Activated CD8-positive, alpha-beta T cell treated with anti-CD3 and anti-CD28 coated beads for 36 hours (primary cell): Measurements from ENCODE around the gene CLPTM1L. TPM values are rescaled to one million over a fixed set of nuclear protein-coding genes. Genes with fewer than 3 reads are reported as not detected.

Source experiments
- ATAC-seq: fragments of 200-7000 bp; cut with Tn5 transposase; one replicate; pipeline ENCODE4 v1.10.0; 2021; ENCODE audit warnings: mild to moderate bottlenecking, moderate library complexity
- CTCF ChIA-PET: fragments of 350-600 bp; sonication (Branson Sonifier 250); formaldehyde crosslinking; loops from one replicate; lab custom pipeline; 2021; ENCODE audit warnings: antibody characterized with exemption; lab: Charles Lee
- POLR2A ChIA-PET: fragments of 350-600 bp; sonication (Branson Sonifier 250); formaldehyde crosslinking; loops from one replicate; lab custom pipeline; 2021; ENCODE audit warnings: antibody characterized with exemption; lab: Charles Lee
- DNase-seq: peaks from one replicate; pipeline ENCODE4 v3.0.0-alpha.2; 2020
- H3K27ac Mint-ChIP-seq: one replicate; pipeline ENCODE4 v1.8.0; 2021; ENCODE audit warnings: mild to moderate bottlenecking, mixed read lengths
- H3K27me3 Mint-ChIP-seq: one replicate; pipeline ENCODE4 v1.8.0; 2021; ENCODE audit warnings: mixed read lengths
- H3K36me3 Mint-ChIP-seq: one replicate; pipeline ENCODE4 v1.8.0; 2021; ENCODE audit warnings: low read depth, mixed read lengths
- H3K4me1 Mint-ChIP-seq: one replicate; pipeline ENCODE4 v1.8.0; 2021; ENCODE audit warnings: low read depth, mixed read lengths
- H3K4me3 Mint-ChIP-seq: one replicate; pipeline ENCODE4 v1.8.0; 2021; ENCODE audit warnings: mild to moderate bottlenecking, moderate library complexity, mixed read lengths
- H3K9me3 Mint-ChIP-seq: one replicate; pipeline ENCODE4 v1.8.0; 2021; ENCODE audit warnings: mixed read lengths
- intact Hi-C: fragments of 100-400 bp; cut with micrococcal nuclease; formaldehyde crosslinking; loops from one replicate; pipeline ENCODE4 v1.10.0; 2022
- total RNA-seq, 2 experiments: library from RNA; stranded (reverse); gene quantifications; one replicate each; pipeline ENCODE4 v1.2.3, GENCODE V29; 2021
- TF ChIP-seq, protein P1 (sequence below): fragments of 200-600 bp; IDR thresholded peaks from one replicate; pipeline ENCODE4 v1.8.0; 2022; ENCODE audit warnings: antibody characterized with exemption, mild to moderate bottlenecking

Gene CLPTM1L
- total RNA-seq, 2 experiments from 2014 or later = 51.4 to 56.2 TPM

DNA sequence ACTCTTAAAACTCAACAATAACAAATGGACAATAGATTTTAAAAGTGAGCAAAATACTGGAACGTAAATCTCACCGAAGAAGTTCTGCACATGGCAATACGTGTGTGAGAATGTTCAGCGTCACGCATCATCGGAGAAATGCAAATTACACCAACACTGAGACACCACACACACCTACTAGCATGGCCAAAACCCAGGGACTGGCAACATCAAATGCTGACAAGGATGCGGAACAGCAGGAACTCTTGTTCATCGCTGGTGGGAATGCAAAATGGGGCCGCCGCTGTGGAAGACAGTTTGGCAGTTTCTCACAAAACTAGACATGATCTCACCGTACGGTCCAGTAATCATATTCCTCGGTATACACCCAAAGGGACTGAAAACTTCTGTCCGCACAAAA, 21.6 kb upstream of the CLPTM1L start:
- DNase-seq (no peak), ATAC-seq (no peak)
- H3K36me3 Mint-ChIP-seq = no peaks in the 10 kb centered on the region
- TF ChIP-seq, protein P1, sequence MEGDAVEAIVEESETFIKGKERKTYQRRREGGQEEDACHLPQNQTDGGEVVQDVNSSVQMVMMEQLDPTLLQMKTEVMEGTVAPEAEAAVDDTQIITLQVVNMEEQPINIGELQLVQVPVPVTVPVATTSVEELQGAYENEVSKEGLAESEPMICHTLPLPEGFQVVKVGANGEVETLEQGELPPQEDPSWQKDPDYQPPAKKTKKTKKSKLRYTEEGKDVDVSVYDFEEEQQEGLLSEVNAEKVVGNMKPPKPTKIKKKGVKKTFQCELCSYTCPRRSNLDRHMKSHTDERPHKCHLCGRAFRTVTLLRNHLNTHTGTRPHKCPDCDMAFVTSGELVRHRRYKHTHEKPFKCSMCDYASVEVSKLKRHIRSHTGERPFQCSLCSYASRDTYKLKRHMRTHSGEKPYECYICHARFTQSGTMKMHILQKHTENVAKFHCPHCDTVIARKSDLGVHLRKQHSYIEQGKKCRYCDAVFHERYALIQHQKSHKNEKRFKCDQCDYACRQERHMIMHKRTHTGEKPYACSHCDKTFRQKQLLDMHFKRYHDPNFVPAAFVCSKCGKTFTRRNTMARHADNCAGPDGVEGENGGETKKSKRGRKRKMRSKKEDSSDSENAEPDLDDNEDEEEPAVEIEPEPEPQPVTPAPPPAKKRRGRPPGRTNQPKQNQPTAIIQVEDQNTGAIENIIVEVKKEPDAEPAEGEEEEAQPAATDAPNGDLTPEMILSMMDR = no peak
- H3K27ac Mint-ChIP-seq = no peak overlapping the region
- peaks cover 11% of the 10 kb centered on the region for H3K27me3 Mint-ChIP-seq
- ChIA-PET POLR2A (no interaction called here), CTCF (no interaction called here)
- no peaks in the 10 kb centered on the region for H3K9me3 Mint-ChIP-seq
- H3K4me3 Mint-ChIP-seq = no peak overlapping the region
- intact Hi-C loops = no loop called here
- no peaks in the 10 kb centered on the region for H3K4me1 Mint-ChIP-seq

DNA sequence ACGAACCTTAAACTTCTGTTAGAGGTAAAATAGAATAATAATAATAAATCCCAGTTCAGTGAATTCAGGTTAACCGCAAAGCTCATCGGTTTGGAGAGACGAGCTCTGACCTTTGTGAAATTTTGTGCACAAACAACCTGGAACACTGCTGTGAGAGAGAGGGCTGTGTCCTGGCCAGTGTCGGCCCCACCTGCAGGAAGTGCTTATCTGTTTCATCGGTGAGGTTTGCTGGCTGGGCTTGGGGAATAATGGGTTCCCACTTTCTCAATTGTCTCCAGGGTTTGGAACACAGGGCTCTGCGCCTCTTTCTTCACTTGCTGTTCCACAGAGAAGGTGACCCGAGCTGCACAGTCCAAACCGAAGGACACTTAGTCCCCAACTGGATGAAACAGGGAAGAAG, 19.3 kb upstream of the CLPTM1L start:
- peaks cover 13% of the 10 kb centered on the region for H3K27me3 Mint-ChIP-seq

DNA sequence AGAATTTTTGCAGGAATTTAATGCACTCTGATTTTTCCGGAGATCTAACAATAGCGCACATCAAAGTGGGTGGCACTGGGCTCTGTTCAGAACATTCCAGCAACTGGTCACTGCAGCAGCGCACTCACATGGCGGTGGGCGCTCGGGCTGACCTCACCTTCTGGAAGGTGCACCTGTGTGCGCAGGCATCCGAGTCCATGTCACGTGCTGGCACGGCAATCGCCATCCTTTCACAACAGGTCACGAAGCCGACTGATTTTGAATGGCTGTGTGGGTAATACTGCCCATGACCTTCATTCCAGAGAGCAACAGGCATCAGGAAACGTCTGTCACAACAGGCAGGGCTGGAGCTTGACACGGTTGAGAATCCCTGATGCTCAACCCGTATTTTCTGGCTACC, 18.7 kb upstream of the CLPTM1L start:
- no peaks in the 10 kb centered on the region for H3K36me3 Mint-ChIP-seq
- H3K9me3 Mint-ChIP-seq = no peaks in the 10 kb centered on the region
- H3K4me3 Mint-ChIP-seq = no peak overlapping the region
- H3K27me3 Mint-ChIP-seq = peaks cover 13% of the 10 kb centered on the region
- ChIA-PET POLR2A (no interaction called here), CTCF (interaction anchor here (1.7 kb wide), 1 partner anchor 17 kb away, joined by 3 read pairs; no protein-coding TSS in a partner anchor)
- no peaks in the 10 kb centered on the region for H3K4me1 Mint-ChIP-seq
- ATAC-seq = no peak
- no peak for DNase-seq
- intact Hi-C loops = no loop called here
- TF ChIP-seq, protein P1 = no peak
- H3K27ac Mint-ChIP-seq = no peak overlapping the region

More for the DNA sequence above, 19.3 kb upstream of the CLPTM1L start:
- POLR2A ChIA-PET = no interaction called here
- ATAC-seq (no peak), DNase-seq (no peak)
- TF ChIP-seq, protein P1 = no peak
- intact Hi-C loops = no loop called here
- H3K27ac Mint-ChIP-seq = no peak overlapping the region
- no peaks in the 10 kb centered on the region for H3K4me1 Mint-ChIP-seq
- H3K36me3 Mint-ChIP-seq = no peaks in the 10 kb centered on the region
- no peak overlapping the region for H3K4me3 Mint-ChIP-seq
- no peaks in the 10 kb centered on the region for H3K9me3 Mint-ChIP-seq
- CTCF ChIA-PET = interaction anchor here (1.7 kb wide), 1 partner anchor 16 kb away, joined by 3 read pairs; no protein-coding TSS in a partner anchor

DNA sequence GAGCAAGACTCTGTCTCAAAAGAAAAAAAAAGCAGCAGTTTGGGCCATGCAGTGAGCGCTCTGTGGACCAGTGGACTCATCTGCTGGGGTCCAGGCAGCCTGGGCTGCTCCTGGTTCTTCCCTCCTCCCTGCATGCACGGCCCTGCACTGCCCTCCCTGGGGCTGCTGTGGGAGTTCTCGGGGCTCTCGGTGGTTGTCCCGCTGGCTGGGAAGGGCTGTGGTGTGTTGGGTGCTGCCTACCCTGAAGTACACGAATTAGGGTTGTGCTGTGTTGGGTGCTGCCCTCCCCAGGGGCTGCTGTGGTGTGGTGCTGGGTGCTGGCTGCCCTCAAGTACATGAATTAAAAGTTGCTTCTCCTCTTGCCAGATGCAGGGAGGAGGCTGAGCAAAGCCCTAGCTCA, 18.3 kb upstream of the CLPTM1L start:
- no peak overlapping the region for H3K27ac Mint-ChIP-seq
- CTCF ChIA-PET = interaction anchor here (1.7 kb wide), 1 partner anchor 17 kb away, joined by 3 read pairs; no protein-coding TSS in a partner anchor
- ATAC-seq (no peak), DNase-seq (no peak)
- H3K36me3 Mint-ChIP-seq = no peaks in the 10 kb centered on the region
- no peaks in the 10 kb centered on the region for H3K9me3 Mint-ChIP-seq
- intact Hi-C loops = no loop called here
- no peaks in the 10 kb centered on the region for H3K4me1 Mint-ChIP-seq
- POLR2A ChIA-PET = no interaction called here
- peaks cover 13% of the 10 kb centered on the region for H3K27me3 Mint-ChIP-seq
- no peak overlapping the region for H3K4me3 Mint-ChIP-seq
- TF ChIP-seq, protein P1 = no peak

DNA sequence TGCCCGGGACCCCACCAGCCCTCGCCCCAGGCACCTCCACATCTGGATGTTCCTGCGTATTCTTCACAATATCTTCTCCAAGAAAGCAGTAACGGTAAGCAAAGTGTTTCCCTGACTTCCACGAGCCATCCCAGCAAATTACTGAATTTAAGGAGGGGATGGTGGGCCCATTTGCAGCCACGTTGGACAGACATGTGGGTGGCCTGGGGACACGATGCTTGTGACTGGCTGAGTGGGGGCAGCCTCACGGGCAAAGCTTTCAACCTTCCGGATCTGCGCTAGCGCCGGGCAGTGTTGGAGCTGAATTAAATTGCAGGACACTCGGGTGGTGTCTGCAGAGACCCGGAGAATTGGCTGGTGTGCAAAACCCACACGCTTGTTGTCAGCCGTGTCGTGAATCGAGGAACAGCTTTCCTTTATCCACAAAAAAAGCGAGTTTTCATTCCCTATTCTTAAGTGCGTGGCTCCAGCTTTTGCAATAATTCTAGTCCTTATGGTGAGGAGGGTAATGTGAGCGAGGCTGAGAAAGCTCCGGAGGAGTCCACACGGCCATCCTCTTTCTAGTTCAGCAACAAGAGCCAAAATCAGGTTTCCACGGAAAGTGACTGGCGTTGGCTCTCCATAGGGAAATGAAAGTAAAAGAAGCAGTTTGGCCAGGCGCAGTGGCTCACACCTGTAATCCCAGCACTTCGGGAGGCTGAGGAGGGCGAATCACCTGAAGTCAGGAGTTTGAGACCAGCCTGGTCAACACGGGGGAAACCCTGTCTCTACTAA, 17.5 kb upstream of the CLPTM1L start:
- ATAC-seq (no peak), DNase-seq (no peak)
- POLR2A ChIA-PET = interaction anchor here (1.3 kb wide), 1 partner anchor 10 kb away, joined by 4 read pairs; no protein-coding TSS in a partner anchor
- Mint-ChIP-seq H3K27ac (no peak overlapping the region), H3K4me1 (no peaks in the 10 kb centered on the region), H3K27me3 (peaks cover 13% of the 10 kb centered on the region), H3K4me3 (no peak overlapping the region), H3K36me3 (no peaks in the 10 kb centered on the region), H3K9me3 (no peaks in the 10 kb centered on the region)
- intact Hi-C loops = no loop called here
- TF ChIP-seq, protein P1 = no peak
- CTCF ChIA-PET = no interaction called here
